Myocyte (in vitro differentiated cells): ENCODE results near the gene ARRDC3. TPM values are rescaled to one million over a fixed set of nuclear protein-coding genes. Genes with fewer than 3 reads are reported as not detected.
A peak's percentile ranks its signal among the peaks of the same experiment; 100 is the strongest.
"Not testable (repeated sequence)": the region's sequence is repeated elsewhere in the genome, so short reads cannot be mapped to it uniquely, and the experiment has no call there.

Experiments used
- DNase-seq: peaks from one replicate; pipeline ENCODE4 v3.0.0-alpha.2; 2012; ENCODE audit warnings: low read depth
- total RNA-seq: library from RNA; depleted of rRNA; stranded (reverse); fragments of >200 nt; gene quantifications from 2 replicates; pipeline ENCODE4 v1.2.3, GENCODE V29; 2014

The ARRDC3 gene
- total RNA-seq, 1 donor from 2014 or later, result 53.0 TPM

GRCh38 chr5:91361055-91361701 lies 21.9 kb downstream of the ARRDC3 start:
- peak; percentile 86 for DNase-seq

- DNase-seq, result peak; percentile 89
These were observed 23.0 kb downstream of the ARRDC3 start for GRCh38 chr5:91359962-91360609.

- DNase-seq, result no peak
These were observed 25.3 kb downstream of the ARRDC3 start for GRCh38 chr5:91357806-91358205.

GRCh38 chr5:91357012-91357634 lies 26.0 kb downstream of the ARRDC3 start:
- peak; percentile 20 for DNase-seq

- DNase-seq, result not testable (repeated sequence)
These were observed 28.2 kb downstream of the ARRDC3 start for GRCh38 chr5:91354867-91355266.

- DNase-seq, result peak; percentile 22
These were observed 30.1 kb downstream of the ARRDC3 start for GRCh38 chr5:91352831-91353695.

- DNase-seq, result no peak
These were observed 37.7 kb downstream of the ARRDC3 start for GRCh38 chr5:91345461-91345860.

GRCh38 chr5:91344661-91345200 lies 38.4 kb downstream of the ARRDC3 start:
- DNase-seq, result not testable (repeated sequence)

GRCh38 chr5:91343916-91344315 lies 39.2 kb downstream of the ARRDC3 start:
- no peak for DNase-seq

- DNase-seq, result not testable (repeated sequence)
These were observed 40.2 kb downstream of the ARRDC3 start for GRCh38 chr5:91342931-91343330.

GRCh38 chr5:91341154-91341553 lies 42.0 kb downstream of the ARRDC3 start:
- no peak for DNase-seq

GRCh38 chr5:91340532-91340931 lies 42.6 kb downstream of the ARRDC3 start:
- DNase-seq, result no peak

- no peak for DNase-seq
These were observed 43.9 kb downstream of the ARRDC3 start for GRCh38 chr5:91339063-91339705.

- peak; percentile 81 for DNase-seq
These were observed 50.7 kb downstream of the ARRDC3 start for GRCh38 chr5:91332267-91333045.

GRCh38 chr5:91331705-91332104 lies 51.4 kb downstream of the ARRDC3 start:
- DNase-seq, result no peak

- no peak for DNase-seq
These were observed 53.8 kb downstream of the ARRDC3 start for GRCh38 chr5:91329283-91329682.

GRCh38 chr5:91328743-91329142 lies 54.4 kb downstream of the ARRDC3 start:
- no peak for DNase-seq

GRCh38 chr5:91322981-91323380 lies 60.1 kb downstream of the ARRDC3 start:
- DNase-seq, result not testable (repeated sequence)

- DNase-seq, result no peak
These were observed 63.5 kb downstream of the ARRDC3 start for GRCh38 chr5:91319667-91320066.

GRCh38 chr5:91318724-91319123 lies 64.4 kb downstream of the ARRDC3 start:
- no peak for DNase-seq
